Stimulated activated CD8-positive, alpha-beta memory T cell treated with anti-CD3 and anti-CD28 coated beads, Interleukin-15, amount 100 ng/mL, for 1 hour (primary cell): ENCODE results near the gene SIGLEC1.

ENCODE experiments used
- DNase-seq: peaks from one replicate; pipeline ENCODE4 v3.0.0-alpha.2; 2020; ENCODE audit warnings: low read depth

The SIGLEC1 gene

DNA sequence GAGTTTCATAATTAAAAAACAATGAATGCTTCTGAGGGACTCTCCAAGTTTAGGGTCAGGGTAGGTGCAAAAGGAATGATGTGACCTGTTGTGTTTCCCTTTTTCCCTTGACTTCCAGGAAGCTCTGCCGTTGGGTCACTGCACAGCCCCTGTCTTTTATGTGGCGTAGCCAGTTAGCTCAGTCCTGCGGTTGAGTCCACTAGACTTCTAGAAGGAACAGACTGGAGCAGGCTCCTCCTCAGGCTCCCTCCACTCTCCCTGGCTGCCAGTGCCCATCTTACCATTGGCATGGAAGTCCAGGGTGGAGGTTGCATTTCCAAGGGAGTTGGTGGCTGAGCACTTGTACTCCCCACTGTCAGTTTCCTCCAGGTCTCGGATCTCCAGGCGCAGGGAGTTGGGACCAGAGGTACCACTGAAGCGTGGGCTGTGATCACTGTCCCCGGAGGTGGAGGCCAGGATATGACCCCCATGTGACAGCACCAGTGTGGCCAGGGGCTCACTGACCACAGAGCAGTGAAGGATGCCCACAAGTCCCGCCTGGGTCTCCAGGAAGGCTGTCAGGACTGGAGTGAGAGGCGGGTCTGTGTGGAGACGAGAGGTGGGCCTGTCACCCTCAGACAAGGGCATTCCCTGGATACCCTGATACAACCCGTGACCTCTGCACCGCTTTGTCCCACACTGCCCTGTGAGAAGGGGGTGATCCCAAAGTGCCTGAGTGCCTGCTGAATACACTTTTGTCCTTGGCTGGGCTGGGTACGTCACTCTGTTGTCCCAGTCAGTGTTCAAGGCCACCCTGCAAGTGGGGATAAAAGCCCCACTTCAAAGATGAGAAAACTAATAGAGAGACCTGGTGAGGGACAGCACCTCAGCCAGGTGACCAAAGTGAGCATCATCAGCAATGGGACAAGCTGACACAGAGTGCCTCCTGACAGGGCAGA, 11.1 kb downstream of the SIGLEC1 start:
- no peak for DNase-seq

DNA sequence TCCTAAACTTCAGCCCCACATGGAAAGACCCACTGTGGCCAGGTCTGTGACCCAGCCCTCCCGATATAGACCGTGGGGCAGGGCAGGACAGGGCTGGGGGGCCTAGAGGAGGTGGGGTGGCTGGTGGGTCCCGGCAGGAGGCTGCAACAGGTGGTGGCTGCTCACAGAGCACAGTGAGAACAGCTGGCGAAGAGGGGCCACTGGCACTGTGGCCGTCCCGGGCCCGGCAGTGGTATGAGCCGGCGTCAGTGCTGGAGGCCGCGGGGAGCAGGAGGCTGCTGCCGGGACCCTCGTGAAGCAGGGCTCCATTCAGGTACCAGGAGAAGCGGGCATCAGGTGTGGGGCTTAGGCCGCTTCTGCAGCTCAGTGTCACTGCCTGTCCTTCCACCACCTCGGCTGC, 13.4 kb downstream of the SIGLEC1 start:
- no peak for DNase-seq

DNA sequence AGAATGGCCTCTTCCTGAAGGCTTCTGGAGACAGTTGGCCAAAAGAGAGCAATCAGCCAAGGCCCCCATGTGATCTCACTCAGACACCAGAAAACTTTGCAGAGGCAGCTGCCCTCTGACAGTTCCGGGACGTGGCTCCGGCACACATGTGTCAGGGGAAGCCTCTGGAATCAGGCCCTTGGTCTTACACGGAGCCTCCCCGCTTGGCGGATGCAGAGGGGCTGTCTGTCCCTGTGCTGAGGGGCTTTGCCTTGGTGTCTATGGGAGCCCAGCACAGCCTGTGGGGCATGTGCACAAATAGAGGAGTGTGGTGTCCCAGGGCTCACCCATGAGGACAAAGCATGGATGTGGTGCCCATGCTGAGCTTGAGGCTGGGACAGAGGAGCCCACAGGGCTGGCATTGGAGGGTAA, 13.8 kb downstream of the SIGLEC1 start:
- no peak for DNase-seq

DNA sequence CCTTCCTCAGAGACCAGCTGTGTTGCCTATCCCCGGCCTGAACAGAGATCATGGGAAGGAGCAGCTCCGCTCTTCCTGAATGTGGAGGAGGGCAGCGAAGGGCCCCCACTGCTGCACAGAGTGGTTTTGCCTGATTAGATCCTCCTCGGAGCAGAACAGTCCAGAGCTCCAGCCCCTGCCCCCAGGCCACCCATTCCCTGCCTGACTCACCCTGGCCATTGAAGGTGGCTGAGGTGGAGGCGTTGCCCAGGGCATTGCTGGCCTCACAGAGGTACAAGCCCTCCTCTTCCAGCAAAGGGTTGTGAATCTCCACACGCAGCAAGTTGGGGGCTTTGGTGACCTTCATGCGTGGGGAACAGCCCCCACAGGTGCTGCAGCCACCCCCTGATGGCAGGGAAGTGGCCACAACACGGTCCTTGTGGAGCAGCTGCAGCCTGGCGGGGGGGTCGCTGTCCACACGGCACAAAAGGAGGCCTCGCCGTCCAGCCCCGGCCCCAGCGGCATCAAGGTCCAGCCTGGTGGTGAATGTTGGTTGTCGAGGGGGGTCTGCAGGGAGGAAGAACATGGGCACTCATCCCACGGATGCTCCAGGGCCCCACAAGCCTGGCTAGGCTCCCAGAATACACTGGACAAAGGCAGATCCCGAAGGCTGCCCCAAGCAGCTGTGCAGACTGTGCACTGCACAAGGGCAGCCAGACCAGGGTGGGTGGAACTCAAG, 14.7 kb downstream of the SIGLEC1 start:
- no peak for DNase-seq

DNA sequence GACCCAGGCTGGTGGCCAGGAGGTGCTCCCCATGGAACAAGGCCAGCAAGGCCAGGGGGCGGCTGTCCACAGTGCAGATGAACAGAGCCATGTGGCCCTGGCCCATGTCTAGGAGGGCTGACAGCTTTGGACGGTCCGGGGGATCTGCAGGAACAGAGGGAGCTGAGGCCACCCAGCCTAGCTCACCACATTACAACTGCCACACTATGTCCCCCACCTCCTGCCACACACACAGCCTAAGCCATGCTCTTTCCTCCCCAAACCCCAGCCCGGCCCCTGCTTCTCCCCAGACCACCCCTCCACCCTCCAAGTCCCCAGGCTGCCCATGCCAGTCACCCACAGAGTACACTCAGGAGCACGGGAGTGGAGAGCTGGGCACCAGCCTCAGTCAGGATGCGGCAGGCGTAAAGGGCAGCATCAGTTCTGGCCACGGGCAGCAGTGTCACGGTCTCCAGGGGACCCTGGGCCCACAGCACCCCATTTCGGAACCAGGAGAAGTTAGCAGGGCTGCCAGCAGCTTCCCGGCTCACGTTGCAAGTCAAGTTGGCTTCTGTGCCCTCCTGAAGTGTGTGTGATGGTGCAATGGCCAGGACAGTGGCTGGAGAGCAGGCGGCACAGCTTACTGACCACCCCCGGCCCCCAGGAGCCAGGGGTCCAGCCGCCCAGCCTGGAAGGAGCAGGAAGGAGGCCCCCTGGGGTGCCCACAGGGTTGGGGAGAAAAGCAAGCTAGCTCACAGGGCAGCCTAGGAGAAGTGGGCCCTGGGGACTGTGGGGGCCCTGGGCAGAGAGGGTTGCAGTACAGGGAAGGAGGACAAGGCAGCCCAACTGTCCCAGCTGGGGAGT, 15.4 kb downstream of the SIGLEC1 start:
- no peak for DNase-seq

DNA sequence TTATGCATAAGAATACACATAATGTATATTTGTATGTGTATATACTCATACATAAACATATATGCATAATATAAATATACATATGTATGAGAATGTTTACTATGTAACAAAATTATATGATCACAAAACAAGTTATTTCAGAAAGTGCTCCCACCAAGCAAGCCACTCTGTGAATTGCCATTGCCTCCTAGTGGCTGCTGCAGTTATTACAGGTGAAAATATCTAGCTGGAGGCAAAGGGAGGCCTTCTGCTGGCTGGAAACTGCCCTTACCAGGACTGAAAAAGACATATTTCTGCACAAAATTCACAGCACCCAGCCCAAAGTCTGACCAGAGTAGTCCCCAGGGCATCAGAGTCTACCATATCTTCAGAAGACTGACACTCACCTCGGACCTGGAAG, 16.2 kb downstream of the SIGLEC1 start:
- no peak for DNase-seq

DNA sequence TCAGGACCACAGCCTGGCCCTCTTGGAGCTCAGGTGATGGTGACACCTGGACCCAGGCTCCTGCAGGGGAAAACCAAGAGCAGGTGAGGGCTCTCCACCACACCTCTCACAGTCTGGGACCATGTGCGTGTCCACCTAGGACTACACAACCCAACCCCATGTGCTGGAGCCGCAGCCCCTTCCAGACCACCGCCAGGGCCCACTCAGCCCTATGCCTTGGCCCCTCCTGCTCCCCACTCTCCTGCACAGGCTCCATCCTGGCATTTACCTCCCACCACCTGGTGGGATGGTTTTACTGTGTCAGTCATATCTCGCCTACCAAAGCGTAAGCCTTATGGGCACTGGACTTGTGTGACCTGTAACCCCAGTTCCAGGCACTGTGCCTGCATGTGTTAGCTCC, 17.5 kb downstream of the SIGLEC1 start:
- DNase-seq = no peak

DNA sequence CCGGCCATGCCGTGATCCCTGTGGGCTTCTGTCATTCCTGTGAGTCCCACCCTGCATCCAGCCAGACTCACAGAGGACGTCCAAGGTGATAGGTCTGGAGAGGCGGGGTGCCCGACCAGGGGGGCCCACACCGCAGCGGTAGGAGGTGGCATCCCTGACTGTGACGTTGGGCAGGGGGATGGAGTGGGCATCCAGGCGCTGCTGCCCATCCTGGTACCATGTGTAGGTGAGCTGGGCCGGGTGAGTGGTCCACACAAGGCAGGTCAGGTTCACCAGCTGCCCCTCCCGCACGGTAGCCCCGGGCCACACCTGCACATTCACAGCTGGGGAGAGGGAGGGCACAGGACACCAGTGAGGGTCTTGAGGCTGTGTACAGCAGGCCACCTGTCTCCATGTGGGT, 19.0 kb downstream of the SIGLEC1 start:
- DNase-seq = no peak

DNA sequence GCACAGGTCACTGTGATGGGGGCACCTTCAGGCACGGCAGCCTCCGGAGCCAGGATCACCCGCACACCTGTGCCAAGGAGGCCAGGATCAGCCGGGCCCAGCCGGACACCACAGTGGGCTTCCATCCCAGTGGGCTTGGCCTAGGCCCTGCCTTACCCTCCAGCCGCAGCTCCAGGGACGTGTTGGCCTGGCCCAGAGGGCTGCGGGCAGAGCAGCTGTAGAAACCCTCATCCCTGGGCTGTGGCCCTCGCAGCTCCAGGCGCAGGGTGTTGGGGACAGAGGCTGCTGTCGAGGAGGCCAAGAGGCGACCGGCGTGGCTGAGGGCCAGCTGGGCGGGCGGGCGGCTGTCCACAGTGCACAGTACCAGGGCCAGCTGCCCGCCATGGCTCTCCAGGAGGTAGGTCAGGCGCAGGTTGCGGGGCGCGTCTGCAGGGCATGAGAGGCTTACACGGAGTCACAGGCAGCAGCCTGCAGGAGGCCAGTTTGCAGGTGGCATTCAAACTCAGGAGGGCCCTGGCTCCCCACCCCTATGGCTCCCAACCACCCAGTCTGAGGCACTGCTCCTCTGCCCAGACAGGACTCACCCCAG, 19.6 kb downstream of the SIGLEC1 start:
- DNase-seq = no peak

DNA sequence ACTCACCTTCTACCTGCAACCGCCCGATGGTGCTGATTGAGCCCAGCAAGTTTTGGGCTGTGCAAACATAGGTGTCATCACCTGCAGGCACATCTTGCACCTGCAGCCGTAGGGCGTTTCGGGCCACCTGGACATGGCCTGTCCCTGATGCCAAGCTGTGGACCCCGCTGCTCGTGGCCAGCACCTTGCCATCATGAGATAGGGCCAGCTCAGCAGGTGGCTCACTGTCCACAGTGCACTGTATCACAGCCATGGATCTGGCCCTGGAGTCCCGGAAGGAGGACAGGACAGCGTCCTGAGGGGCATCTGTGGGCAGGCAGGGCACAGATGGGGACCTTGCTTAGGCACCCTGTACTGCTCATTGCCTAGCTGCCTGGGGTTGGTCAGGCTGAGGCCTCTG, 20.5 kb downstream of the SIGLEC1 start:
- no peak for DNase-seq

DNA sequence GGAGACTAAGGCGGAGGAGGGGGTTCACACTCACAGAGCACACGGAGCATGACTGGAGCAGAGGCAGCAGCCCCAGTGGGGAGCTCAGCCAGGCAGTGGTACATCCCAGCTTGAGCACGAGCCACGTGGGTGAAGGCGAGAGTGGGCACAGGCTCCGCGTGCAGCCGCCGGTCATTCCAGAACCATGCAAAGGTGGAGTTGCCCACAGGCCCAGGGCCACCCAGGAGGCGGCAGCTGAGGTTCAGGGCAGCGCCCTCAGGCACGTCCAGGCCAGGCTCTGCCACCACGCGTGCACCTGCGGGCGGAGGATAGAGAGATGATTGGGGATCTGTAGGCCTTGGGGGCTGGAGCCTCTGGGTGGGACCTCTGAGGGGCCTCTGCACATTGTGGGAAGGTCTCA, 21.1 kb downstream of the SIGLEC1 start:
- DNase-seq = no peak

DNA sequence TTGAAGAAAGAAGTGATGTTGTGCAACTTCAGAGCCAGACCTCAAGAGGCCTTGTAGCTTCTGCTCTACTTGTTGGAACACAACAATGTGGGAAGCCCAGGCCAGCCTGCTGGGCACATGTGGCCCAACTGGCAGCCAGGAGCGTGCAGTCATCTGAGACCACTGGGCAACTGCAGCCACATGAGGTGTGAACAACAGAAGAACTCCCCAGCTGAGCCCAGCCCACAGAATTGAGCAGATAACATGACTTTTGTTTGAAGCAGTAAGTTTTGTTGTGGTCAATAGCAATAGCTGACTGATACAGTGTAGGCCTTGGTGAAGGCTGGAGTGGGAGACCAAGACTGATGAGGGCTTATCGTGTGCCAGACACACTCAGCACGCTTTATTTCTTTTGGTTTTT, 22.0 kb downstream of the SIGLEC1 start:
- DNase-seq = no peak

DNA sequence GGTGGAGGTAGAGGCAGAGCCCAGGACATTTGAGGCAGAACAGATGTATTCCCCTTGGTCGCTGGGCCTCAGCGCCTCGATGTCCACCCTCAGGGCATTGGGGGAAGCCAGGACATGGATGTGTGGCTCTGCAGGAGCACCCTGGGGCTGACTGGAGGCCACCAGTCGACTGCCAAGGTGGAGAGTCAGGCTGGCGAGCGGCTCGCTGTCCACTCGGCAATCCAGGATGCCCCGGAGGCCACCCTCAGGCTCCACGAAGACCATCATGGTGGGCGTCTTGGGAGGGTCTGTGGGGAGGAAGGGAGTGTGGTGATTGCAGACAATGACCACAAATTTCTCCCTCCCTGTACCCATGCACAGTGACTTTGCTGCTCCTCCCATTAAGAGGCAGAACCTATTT, 22.4 kb downstream of the SIGLEC1 start:
- DNase-seq = no peak

DNA sequence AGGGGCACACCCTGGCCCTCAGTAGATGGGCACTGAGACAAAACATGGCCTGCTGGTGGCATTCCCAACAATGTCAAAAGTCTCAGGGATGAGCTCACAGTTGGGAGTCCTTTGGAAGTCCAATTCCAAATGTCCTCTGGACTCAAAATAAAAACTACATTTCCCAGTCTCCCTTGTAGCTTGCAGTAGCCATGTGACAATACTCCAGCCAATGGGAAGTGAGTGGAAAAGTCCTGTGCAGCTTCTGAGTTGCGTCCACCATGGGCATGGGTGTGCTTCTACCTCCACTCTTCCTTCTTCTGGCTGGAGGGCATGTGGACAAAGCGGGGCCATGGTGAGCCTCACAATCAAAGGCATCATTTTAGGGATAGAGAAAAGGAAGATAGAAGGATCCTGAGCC, 24.7 kb downstream of the SIGLEC1 start:
- no peak for DNase-seq

DNA sequence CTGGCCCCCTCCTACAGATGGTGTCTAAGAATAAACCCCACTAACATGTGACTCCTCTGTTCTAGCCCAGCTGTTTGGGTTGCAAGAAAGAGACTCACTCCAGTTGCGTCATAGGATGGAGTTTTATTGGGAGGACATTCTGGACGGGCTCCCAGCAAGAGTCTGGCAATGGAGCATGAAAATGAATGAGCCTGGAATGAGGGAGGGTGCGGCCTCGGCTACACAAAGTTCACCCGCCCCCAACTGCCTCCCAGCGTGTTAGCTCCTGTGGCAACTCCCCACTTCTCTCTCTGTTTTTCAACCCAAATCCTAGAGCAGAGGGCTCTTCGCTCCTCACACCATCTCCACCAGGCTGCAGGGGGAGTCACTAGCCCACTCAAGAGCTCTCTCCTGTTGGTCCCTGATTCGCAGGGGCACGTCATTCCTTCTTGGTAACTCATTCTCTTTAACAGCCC, 25.5 kb downstream of the SIGLEC1 start:
- DNase-seq = no peak

DNA sequence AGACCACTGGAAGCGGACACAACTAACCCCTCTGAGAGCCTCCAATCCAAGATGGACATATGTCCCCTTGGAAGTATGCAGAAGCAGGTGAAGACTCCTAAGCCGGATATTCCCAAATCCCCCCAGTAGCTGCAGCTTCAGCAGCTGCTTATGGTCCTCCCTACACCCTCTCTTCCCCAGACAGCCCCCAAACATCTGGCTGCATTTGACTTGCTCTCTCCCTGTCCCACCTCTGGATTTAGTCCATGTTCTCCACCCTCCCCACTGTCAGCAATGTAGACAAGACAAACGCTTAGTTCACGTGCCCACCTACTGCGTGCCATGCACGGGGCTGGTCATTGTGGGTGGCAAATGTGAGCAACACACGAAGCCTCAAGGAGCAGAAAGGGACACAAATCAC, 26.0 kb downstream of the SIGLEC1 start:
- DNase-seq = no peak

DNA sequence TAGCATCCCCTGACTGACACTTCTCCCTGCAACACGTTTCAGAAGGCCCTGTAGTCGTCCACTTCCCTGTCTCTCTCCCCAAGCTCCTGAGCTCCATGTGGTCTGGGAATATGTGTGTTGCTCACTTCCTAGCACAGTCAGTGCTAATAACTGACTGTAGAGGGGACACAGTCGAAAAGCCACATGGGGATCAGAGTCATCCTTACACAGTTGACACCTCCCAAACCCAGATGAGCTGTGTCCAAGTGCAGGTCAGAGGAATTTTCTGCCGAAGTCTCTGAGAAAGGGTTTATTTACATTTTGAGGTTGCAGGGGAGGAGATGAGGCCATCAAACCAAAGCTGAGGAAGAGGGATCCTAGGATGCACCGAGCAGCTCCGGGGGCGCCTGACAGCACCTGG, 27.1 kb downstream of the SIGLEC1 start:
- DNase-seq = no peak

DNA sequence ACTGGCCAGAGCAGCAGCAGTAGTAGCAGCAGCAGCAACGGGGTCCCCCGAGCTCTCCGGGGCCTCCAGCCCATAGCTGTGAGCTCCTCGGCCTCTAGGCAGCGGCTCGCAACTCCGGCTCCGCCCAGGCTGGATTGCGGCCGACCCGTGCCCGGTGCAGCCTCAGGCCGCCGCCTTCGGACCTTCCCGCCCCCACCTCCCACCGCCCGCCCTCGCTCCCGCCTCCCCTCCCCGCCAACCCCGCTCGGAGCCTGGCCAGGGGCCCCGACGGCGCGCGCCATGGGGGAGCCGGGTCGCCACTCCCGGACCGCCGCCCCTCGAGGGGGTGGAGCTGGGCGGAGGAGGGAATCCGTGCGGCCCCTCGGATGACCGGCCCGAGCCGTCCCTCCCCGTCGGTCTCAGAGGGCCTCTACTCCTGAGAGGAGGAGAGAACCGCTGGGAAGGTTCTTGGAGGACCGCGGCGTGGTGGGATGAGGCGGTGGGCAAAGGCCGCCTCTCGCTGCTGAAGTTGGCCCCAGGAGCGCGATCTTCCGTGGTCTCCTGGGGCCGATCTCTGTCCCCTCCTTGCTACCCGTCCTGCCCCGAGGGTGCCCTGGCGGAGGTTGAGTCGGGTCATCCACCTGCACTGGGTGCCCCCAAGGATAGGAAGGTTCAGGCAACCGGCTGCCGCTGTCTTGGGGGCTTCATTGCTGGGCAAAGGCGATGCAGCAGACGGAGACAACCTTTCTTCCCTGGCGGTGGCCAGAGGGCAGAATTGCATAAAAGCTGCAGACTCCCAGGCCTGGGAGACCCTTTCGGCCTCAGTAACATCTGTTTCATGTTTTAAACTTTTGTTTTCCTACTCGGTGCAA, 30.2 kb downstream of the SIGLEC1 start, which contains the start of gene ADAM33:
Gene ADAM33 (minus strand): TSS at position 80 of the 851 bp plus-strand sequence. CDS start 6 bp downstream, at position 74.
- no peak for DNase-seq

DNA sequence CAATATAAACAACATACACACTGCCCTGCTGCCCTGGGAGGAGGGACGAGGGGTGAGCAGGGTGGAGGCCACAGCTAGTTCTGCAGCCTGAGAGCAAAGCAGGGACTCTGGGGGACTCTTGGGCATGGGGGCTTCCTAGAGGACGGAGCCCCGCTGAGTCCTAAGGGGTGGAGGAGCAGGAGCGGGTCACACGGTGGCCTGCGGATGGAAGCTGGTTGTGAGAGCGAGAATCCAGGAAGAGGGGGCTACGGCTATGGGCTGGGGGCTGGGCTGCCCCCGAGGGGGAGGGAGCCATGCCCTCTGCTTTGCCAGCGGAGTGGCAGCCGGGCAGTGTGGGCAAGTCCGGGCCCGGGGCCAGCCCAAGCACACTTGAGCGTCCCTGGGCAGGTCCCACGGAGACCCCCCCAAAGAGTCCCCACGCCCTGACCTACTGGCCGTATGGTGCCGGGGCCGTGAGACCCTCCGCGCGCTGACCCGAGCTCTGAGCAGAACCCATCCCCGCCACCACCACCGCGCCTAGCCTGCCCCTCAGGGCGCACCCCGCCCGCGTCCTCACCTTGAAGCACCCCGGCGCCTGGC, 31.0 kb downstream of the SIGLEC1 start:
- no peak for DNase-seq

DNA sequence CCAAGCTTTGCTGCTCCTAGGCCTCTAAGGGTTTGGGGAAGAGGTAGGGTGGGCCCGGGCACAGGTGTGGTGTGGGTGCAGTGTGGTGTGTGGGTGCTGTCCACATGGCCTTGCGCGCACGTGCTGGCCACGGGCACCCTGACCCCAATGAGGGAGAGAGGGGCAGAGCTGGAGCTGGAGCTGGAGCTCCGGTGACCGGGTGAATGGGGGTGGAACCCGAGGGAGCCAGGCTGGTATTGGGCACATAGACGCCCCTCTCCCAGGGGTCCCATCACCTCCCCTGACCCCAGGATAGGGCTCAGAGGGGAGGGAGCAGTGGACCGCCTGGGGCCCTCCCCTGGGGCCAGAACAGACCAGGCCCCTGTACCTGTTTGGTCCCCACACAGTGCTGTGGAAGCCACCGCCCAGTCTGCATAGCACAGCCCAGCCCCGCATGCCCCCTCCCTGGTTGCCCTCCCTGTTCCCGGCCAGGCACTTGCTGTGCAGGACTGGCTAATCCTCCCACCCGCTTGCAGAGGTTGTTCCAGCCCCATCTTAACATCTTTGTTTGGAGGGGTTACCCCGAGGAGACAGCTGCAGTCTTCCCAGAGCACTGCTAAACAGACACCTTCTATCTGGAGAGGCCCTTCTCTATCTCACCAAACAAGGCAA, 31.6 kb downstream of the SIGLEC1 start:
- DNase-seq = no peak
